HG02798 (cell line): Measurements from ENCODE around the gene RBBP8.

Source experiments
- ATAC-seq: cut with Tn5 transposase; IDR thresholded peaks from one replicate; pipeline ENCODE4 v1.9.1; 2021; ENCODE audit warnings: mild to moderate bottlenecking; ENCODE audit not compliant: unreplicated experiment, poor library complexity

RBBP8 gene

GRCh38 chr18:23057096-23057495, 124.0 kb downstream of the RBBP8 start:
- no peak for ATAC-seq

- no peak for ATAC-seq
Observed at GRCh38 chr18:23058746-23059415, 125.8 kb downstream of the RBBP8 start.

GRCh38 chr18:23059541-23060465, 126.7 kb downstream of the RBBP8 start:
- no peak for ATAC-seq

- no peak for ATAC-seq
Observed at GRCh38 chr18:23062011-23062410, 128.9 kb downstream of the RBBP8 start.

GRCh38 chr18:23063502-23063901, 130.4 kb downstream of the RBBP8 start:
- ATAC-seq = no peak

- ATAC-seq = no peak
Observed at GRCh38 chr18:23065234-23065806, 132.2 kb downstream of the RBBP8 start.

GRCh38 chr18:23066060-23066459, 132.9 kb downstream of the RBBP8 start:
- ATAC-seq = no peak

GRCh38 chr18:23066504-23067039, 133.4 kb downstream of the RBBP8 start:
- ATAC-seq = no peak

- ATAC-seq = no peak
Observed at GRCh38 chr18:23067236-23067635, 134.1 kb downstream of the RBBP8 start.

GRCh38 chr18:23068011-23068410, 134.9 kb downstream of the RBBP8 start:
- ATAC-seq = no peak

- ATAC-seq = no peak
Observed at GRCh38 chr18:23068570-23069310, 135.6 kb downstream of the RBBP8 start.

- no peak for ATAC-seq
Observed at GRCh38 chr18:23069481-23069880, 136.4 kb downstream of the RBBP8 start.

GRCh38 chr18:23069898-23070297, 136.8 kb downstream of the RBBP8 start:
- ATAC-seq = no peak

- ATAC-seq = peak; percentile 99
Observed at GRCh38 chr18:23071285-23071684, 138.2 kb downstream of the RBBP8 start.

GRCh38 chr18:23072079-23072478, 139.0 kb downstream of the RBBP8 start:
- no peak for ATAC-seq

GRCh38 chr18:23073996-23074606, 141.0 kb downstream of the RBBP8 start:
- ATAC-seq = no peak
